Measurements from ENCODE around the gene CFH.
"Not testable (repeated sequence)": the region's sequence is repeated elsewhere in the genome, so short reads cannot be mapped to it uniquely, and the experiment has no call there.

CFH gene

DNA sequence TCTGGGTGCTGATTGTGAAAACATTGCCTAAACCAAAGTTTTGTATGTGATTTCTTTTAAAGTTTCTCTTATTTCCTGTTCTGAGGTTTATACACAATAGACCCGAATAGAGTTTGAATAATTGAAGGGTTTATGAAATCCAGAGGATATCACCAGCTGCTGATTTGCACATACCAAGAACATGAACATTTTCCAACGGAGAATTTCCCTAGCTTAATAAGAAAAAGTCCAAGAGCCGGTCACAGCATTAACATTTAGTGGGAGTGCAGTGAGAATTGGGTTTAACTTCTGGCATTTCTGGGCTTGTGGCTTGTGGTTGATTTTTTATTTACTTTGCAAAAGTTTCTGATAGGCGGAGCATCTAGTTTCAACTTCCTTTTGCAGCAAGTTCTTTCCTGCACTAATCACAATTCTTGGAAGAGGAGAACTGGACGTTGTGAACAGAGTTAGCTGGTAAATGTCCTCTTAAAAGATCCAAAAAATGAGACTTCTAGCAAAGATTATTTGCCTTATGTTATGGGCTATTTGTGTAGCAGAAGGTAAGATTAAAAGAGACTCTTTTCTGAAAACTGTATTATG lies at the start of gene CFH:
Gene CFH, plus strand, starts transcription at position 407 of the 579 bp plus-strand sequence. Its CDS starts 75 bp downstream, at position 482.
- FAIRE-seq: no peak

DNA sequence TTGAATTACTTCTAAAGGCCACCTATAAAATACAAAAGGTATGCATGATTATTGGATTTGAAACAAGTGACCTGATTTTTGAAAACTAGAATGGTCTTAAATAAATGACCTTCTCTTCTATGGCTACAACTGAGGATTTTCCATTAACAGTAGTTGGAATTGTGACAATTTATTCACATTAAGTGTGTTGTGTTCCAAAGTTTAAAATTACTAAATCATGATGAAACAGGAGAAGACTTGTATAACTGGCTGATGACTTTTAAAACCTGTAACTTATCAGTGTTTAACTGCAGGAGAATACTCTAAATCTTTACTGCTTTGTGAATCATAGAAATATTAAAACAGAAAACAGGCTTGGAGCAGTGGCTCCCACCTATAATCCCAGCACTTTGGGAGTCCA lies 48.2 kb upstream of the CFH start:
- no peak for FAIRE-seq

DNA sequence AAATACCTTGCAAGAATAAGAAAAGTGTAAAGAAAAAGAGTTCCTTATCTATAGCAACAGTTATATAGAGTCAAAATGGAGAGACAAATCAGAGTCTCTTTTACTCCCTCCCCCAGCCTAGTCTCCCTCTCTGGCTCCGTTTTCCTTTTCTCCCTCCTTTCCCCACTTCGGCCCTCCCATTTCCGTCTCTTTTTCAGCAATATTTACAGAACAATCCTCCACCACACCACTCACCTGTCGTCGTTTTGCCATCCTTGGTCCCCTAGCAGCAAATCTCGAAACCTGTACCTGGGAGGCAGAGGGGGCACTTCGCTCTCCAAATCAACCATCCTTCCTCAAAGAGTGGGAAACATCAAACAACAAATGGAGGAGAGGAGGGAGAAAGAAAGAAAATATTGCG lies 43.9 kb upstream of the CFH start:
- no peak for FAIRE-seq

DNA sequence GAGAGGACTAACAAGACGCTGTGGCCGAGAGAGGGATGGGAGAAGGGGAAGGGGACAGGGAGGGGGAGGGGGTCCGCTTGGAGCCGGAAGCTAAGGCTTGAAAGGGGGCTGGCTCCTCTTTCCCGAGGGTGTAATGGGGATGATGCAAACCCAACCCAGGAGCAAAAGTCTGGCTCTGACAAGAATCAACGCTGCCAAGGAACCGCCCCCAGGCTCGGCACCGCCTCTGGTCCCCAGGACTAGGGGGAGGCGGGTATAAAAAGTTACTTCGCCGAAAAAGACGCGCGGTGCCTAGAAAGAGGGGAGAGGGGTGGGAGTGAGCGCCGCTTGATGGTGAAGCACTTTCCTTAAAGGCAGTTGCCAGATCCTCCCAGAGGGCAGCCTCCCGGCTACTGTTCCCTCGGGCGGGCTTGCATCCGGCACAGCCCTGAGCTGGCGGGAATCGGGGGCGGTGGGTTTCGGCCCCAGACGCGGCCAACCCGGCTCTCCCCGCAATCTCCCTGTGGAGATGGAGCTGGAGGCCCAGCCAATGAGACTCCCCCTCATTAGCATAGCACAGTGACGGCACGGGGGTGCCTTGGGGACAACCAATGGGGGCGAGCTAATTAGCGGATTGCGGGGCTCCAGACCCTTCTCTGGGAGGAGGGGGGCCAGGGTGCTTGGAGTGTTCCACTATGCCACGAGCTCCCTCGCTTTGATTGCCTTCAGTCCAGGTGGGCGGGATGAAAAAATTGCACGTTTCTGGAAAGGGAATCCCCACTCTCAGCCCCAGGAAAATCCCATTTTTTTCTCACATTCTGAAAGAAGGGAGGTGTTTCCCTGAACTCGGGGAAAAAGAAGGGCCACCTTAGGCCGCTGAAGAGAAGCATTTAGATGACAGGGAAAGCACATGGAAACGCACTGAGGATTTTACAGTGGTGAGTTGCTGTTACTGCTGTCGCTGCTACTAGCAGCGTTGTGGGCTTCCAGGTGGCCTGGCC lies 43.2 kb upstream of the CFH start, which contains the start of gene KCNT2:
Gene KCNT2, minus strand, starts transcription at position 51 of the 980 bp plus-strand sequence. CDS start 131 bp downstream, outside the sequence.
- FAIRE-seq: peak; percentile 79

DNA sequence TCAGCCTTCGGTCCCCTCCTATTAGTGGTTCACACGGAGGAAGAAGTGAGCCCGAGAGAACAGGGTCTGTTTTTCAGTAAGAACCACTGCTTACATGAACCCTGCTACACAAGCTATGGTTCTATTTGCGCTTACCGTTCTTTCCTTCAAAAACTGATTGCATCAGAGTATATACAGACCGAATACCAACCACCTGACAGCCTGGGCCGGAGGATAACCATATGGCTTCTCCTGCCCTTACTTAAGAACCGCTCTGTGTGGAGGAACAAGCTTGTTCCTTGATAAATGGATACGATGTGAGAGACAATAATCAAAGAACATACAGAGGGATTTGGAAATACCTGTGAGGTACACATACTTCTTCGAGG lies 42.5 kb upstream of the CFH start:
- no peak for FAIRE-seq

DNA sequence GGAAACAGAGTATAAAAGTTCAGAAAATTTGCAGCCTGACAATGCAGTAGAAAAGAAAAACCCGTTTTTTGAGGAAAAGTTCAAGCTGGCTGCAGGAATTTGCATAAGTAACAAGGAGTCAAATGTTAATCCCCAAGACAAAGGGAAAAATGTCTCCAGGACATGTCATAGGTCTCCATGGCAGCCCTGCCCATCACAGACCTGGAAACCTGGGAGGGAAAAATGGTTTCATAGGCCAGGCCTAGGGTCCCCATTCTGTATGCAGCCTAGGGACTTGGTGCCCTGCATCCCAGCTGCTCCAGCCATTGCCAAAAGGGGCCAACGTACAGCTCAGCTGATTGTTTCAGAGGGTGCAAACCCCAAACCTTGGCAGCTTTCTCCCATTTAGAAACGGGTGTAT lies 40.0 kb upstream of the CFH start:
- FAIRE-seq: no peak

DNA sequence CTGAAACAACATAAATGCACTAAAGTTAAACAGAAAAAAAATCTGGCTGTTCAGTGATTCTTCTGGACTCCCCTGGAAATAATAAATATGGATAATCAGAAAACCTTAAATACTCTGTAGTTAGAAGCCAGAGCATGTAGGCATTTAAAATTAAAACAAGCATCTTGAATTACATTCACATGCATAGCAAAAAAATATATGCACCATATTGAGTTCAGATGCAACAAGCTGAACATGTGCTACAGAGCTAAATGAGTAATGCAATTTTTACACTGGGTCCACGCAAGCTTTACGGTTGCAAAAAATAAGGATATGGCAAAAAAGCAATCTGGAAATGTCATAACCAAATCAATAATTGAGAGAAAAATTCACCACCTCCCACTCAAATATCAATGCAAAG lies 32.1 kb upstream of the CFH start:
- FAIRE-seq: no peak

DNA sequence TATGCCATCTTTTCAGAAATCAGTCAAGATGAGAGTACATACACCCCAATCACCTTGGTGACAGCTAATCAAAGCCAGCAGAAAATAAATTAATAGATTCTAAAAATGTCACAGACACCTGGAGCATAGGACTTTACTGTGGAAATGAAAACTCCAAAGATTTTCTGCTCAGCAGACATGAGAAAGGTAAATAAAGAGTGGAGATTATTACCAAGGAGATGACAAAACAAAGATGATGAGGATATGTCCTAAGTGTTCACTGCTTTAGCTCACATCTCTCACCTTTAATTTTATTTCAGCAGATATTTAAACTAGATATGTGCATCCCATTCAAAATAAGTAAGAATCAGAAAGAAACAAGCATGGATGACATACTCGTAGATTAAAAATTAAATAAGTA lies 28.8 kb upstream of the CFH start:
- peak; percentile 23 for FAIRE-seq

DNA sequence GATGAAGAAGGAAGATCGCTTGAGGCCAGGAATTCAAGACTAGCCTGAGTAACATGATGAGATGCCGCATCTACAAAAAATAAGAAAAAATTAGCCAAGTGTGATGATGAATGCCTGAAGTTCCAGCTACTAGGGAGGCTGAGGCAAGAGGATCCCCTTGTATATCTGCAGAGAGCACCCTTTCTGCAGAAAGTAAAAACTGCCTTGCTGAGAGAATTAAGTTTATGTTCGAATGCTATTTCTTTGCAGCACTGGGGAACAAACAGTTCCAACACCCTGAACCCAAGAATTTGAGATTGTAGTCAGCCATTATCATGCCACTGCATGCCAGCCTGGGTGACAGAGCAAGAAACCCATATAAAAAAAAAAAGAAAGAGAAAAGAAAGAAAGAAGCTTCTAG lies 23.0 kb upstream of the CFH start:
- no peak for FAIRE-seq

DNA sequence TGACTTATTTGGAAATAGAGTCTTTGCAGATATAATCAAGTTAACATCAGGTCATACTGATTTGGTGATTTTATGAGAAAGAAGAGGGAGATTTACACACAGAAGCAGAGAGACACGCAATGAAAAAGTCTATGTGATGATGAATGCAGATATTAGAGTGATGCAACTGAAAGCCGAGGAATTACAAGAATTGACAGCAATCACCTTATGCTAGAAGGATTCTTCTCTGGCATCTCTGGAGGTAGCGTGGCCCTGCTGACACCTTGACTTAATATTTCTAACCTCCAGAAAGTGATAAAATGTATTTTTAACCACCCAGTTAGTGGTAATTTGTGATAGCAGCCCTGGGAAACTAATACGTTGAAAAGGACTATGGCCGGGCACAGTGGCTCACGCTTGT lies 14.2 kb upstream of the CFH start:
- FAIRE-seq: no peak

DNA sequence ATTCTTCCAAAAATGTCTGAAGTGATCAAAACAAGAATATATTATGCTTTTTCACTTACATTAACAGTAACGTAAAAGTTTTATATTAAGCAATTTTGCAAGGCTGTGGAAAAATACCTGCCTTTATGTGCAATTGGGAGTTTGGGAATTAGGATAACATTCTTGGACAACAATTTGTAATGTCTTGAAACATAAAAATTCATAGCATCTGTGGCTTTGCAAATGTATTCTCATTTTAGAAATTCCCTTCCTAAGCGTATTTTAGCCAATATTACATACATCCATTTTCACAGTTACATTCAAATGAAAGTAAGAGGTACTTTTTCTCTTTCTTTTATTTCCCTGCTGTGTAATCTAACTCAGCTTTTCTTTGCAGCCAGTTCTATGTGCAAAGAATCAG lies 13.4 kb upstream of the CFH start:
- FAIRE-seq: no peak

DNA sequence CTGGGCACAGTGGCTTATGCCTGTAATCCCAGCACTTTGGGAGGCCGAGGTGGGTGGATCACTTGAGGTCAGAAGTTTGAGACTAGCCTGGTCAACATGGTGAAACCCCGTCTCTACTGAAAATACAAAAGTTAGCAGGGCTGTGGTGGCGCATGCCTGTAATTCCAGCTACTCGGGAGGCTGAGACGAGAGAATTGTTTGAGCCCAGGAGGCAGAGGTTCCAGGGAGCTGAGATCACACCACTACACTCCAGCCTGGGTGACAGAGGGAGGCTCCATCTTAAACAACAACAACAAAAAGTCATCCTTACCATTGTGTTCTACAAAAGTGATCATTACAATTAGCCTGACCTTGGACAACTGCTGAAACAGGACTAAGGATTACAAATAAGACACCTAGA lies 12.6 kb upstream of the CFH start:
- FAIRE-seq: not testable (repeated sequence)

DNA sequence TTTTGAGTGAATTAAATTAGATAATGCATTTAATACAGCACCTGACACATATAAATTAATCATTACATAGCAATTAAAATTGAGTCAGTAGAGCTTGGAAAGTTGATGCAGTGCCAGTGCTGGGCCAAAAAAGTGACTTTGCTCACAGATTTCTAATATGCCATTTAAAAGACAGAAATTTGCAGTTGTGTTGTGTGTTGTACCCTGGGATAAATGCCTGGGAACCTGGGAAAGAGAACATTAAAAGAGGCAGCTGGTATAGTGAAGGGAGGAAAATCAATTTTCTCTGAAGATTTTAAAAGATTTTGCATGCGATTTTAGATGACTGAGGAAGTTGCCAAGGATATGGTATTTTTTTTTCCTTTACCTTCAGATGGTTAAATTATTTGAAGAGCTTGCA lies 10.9 kb upstream of the CFH start:
- no peak for FAIRE-seq

DNA sequence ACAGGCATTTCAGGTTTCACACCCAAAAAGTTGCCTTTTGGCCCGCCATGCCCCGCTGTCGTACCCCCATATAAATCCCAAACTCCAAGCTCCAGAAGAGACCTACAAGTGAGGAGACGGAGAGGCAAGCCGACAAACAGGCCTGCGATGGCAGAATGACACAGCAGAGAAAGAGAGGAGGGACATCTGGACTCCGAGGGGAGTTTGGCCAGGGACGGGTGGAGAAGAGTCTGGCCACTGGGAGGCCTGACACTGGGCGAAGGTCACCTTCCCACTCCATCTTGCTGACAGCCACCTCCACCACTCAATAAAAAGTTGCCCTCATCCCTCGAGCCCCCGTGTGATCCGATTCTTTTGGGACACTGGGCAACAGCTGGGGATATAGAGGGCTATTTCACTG lies 1.9 kb upstream of the CFH start:
- no peak for FAIRE-seq

DNA sequence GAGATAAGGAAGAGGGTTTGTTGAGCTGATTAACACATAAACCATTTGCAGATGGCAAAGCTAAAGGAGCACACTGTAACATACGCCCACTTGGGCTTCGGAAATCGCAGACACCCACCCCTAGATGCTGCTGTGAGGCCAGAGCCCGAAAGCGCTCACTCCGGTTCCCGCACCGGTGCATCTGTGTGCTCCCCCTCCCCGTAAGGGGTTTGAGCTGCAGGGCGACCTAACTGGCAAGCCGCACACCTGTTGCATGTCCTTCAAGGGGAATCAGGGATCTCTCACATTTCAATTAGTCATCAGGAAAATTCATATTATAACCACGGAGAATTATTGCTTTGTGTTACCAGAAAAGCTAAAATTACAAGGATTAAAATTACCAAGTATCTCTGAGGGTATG lies 1.4 kb upstream of the CFH start:
- no peak for FAIRE-seq

DNA sequence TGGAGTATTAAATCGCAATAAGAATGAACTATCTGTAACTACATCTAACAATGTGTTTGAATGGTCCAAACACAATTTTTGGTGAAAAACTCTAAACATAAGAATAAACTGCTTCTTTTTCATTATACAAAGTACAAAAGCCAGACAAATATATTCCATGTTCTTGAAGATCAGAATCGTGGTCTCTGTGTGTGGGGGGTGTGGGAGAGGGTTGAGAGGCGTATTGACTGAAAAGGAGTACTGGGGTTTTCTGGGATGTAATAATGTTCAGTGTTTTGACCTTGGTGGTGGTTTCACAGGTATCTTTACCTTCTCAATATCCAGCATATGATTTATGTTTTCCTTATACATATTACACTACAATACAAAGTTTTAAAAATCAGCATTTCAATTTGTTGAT lies 764 bp upstream of the CFH start:
- FAIRE-seq: no peak

DNA sequence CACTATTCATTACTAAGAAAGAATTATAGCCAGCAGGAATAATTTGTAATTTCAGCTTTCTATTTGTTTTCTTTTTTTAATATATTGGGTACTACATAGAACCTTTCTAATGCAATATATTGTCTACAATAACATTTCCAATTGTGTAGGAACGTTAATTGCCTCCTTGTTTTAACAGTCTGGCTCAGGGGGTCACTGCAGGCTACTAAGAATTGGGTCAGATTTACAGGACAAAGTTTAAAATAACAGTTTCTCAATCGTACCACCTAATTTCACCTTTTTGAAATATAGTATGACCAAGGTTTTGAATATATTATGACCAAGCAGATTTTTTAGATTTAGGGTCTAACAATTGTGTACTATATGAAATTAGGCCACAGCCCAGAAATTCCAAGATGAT lies 2.4 kb downstream of the CFH start:
- FAIRE-seq: no peak

DNA sequence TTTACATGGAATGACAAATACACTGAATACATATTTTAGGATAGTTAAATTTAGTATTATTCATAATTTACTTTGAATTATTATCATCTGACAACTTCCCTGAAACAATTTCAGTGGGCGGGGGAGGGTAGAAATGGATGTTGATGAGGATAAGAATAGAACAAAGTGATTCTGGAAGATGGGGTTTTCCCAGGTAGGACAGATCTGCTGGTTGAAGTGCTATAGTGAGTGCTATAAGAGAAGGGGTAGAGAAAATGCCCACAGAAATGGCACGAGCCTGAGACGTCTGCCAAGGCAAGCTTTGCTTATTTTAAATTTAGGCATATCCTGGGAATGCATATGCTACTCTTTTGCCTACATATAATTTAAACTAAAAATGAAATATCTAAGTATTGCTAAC lies 3.2 kb downstream of the CFH start:
- no peak for FAIRE-seq

DNA sequence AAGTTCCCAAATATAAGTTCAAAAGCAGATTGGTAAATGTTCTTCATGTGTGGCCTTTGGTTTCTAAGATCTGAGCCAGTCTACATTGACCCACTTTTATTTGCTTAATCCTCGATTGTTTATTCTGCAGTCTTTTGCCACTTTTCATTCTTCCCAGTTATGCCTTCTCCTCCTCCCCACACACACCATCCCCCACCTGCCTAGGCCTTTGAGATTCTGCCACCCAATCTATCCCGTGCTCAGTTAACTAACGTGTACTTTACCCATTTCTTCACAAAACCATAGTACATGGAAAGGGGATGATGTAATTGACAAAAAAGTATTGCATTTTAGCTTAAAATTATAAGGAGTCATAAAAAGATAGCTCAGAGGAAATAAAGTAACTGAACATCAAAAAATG lies 3.7 kb downstream of the CFH start:
- FAIRE-seq: no peak

DNA sequence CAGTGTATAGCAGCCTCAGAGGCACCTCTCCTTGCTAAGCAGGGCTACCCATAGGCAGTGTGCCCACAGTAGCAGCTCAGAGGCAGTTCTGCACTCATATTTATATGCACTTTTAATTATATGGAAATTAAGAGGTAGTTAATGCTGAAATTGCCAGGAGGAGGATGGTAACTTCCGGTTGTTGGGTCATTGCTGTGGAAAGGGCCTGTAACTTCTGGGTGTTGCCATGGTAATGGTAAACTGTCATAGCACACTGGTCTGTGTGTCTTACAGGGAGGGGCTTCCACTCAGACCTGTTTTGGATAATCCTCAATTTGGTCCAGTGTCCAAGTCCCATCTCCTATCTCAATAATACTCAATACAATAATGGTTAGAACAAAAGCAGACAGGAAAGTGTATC lies 7.6 kb downstream of the CFH start:
- FAIRE-seq: no peak

DNA sequence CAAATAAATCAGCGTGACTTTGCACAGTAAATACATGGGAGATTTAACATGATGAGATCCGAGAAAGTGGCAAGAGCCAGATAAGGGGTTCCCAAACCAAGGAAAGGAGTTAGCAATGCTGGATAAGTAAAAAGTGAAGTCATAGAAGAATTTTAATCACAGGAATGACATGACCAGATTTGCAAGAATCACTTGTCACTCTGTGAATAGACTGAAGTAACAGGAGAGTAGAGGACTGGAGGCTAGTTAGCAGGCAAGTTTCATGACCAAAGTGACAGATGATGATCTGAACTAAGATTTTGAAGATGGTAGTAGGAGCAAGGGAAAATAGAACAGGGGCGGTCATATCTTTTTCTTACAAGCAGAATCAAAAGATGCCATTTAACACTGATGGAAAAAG lies 8.4 kb downstream of the CFH start:
- FAIRE-seq: no peak

DNA sequence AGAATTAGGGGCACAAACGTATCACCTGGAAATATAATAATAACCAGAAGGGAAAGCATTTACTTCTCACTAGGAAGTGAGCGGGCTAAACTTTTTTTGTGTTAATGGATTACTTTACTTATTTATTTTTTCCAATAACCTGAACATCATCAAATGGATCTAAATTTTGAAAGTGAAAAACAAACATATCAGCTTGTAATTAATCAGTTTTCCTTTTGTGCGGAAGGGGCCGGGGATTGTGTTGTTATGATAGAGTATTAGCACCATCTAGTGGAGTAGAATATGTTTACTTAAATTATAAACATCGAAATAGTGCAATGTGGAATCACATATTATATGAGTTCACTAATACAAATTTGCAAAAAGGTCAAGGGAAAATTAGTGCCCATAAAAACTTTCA lies 9.0 kb downstream of the CFH start:
- peak; percentile 96 for FAIRE-seq

DNA sequence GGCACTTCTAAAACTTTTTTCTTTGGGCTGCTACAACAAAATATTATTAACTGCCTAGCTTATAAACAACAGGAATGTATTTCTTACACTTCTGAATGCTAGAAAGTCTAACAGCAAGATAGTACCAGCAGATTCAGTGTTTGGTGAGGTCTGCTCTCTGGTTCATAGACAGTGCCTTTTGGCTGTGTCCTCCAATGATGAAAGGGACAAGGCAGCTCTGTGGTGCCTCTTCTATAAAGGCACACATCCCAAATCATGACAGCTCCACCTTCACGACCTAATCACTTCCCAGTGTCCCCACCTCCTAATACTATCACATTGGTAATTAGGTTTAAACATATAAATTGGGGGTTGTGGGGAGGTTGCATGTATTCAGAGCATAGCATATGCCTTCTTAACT lies 9.5 kb downstream of the CFH start:
- FAIRE-seq: no peak

DNA sequence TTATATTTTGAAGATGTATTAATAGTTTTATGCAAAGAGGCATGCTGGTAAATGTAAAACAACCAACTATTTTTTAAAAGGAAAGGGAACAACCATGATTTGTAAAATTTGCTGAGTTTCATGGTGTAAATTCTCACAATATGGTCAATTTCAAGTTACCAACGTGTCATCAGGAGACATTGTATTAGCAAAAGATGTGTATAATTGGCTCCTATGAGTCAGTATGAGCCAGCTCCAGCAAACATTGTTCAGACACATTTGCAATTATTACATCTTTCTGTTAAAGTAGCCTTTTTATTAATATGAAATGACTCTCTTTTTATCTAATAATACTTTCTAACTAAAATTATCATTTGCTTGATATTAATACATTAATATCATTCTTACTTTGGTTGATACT lies 15.3 kb downstream of the CFH start:
- no peak for FAIRE-seq

DNA sequence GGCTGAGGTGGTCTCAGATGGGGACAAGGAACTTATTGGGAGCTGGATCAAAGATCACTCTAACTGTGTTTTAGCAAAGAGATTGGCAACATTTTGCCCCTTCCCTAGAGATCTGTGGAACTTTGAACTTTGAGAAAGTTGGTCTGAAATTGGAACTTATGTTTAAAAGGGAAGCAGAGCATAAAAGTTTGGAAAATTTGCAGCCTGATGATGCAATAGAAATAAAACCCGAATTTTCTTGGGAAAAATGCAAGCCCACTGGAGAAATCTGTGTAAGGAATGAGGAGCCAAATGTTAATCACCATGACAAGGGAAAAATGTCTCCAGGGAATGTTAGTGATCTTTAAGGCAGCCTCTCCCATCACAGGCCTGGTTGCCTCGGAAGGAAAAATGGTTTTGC lies 17.2 kb downstream of the CFH start:
- FAIRE-seq: no peak

All from G401.6 (cell line).